GM12801 (cell line): ENCODE results near the gene SLU7.

Experiments
- TF ChIP-seq, protein P1 (sequence below): IDR thresholded peaks from one replicate; pipeline ENCODE4 v1.5.1; 2011; ENCODE audit warnings: control low read depth; ENCODE audit not compliant: insufficient read length; ENCODE audit errors: extremely low read depth

Gene SLU7

DNA sequence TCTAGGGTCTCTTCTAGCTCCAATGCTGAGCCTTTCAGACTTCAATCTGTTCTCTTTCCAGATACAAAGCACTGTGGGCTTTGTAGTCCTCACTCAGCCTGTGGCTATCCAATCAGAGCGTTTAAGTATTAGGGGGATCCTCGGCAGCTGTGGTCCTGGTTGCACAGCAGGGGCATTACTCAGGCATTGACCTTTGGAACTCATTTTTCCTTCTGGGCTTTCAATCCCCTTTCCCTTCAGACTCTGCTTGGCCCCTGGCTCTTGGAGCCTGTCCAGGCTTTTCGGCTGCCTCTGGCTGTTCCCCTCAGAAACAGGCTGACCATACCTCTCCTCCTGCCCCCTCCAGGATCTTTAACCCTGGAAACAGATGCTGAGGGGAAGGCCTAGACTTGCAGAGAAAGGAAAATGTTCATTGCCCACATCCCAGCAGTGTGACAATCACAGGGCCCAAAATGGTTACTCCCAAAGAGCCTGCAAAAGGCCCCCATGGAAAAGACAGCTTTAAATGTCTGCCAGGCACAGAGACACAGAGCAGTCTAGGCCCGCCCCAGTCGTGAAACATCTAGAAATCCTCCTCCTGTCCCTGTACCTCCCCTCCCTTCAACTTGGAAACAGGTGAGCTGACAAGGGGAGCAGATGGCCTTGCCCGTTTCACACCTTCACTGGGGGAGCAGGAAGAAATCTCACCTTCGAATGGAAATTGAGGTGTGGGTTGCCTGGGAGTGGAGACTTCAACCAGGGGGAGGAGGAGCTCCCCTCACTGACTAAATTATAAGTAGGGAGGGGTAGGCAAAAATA lies 62.1 kb downstream of the SLU7 start:
- TF ChIP-seq, protein P1, sequence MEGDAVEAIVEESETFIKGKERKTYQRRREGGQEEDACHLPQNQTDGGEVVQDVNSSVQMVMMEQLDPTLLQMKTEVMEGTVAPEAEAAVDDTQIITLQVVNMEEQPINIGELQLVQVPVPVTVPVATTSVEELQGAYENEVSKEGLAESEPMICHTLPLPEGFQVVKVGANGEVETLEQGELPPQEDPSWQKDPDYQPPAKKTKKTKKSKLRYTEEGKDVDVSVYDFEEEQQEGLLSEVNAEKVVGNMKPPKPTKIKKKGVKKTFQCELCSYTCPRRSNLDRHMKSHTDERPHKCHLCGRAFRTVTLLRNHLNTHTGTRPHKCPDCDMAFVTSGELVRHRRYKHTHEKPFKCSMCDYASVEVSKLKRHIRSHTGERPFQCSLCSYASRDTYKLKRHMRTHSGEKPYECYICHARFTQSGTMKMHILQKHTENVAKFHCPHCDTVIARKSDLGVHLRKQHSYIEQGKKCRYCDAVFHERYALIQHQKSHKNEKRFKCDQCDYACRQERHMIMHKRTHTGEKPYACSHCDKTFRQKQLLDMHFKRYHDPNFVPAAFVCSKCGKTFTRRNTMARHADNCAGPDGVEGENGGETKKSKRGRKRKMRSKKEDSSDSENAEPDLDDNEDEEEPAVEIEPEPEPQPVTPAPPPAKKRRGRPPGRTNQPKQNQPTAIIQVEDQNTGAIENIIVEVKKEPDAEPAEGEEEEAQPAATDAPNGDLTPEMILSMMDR = no peak

DNA sequence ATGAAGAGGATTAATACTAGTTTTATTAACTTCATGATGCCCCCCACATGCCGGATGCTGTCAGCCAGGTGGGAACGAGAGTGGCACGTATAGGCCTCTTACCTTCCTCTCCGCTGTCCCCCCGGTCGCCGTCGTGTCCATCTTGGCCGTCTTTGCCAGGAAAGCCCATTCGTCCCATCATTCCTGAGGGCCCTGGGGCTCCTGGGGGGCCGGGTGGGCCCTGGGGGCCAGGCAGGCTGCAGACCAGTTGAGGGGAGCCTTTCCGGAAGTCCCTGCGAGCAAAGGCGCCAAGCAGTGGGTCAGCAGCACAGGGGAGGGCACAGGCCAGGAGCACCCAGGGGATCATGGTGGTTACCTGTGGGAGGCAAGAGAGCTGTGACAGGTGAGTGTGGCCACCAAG lies 64.2 kb downstream of the SLU7 start:
- TF ChIP-seq, protein P1 = no peak

DNA sequence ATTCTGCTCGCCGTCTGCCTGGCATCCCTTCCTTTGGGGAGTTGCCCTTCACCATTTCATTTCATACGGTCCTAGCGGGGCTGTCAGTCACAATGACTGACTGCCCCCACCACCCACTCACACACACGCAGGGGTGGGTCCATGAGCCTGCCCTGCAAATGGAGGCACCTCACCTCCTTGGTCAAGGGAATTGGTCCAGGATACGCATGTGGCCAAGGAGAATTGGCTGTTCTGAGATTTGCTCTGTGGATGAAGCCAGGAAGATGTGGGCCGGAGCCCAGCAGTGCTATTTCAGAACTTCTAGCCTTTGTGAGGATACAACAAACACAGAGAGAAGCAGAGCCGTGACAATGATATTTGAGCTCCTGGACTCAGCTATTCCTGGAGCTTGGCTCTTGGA lies 65.5 kb downstream of the SLU7 start:
- TF ChIP-seq, protein P1 = no peak

DNA sequence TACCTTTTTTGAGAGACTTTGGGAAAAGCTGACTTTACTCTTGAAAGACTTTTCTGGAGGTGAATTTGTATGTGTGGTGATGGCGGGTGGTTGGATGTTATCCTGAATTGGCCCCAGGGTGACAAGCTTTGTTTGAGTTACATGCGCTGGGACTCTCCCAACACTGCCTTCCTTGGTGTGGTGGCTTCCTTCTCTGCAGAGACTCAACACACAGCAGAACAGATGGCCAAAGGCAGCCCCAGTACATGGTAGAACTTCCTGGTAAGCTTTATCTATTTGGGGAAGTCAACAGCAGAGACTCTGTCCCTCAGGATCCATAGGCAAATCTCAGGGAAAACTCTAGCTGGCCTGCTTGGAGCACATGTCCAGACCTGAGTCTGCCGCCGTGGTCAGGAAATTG lies 66.6 kb downstream of the SLU7 start:
- TF ChIP-seq, protein P1 = no peak
